ENCODE data around the gene NADK. TPM values are rescaled to one million over a fixed set of nuclear protein-coding genes. Genes with fewer than 3 reads are reported as not detected.

Gene NADK
- total RNA-seq, 1 experiment from 2014 or later = 93.4 TPM

GRCh38 chr1:1771096-1771495 is 7.2 kb downstream of the NADK start:
- ChIA-PET POLR2A (no interaction called here), CTCF (no interaction called here), RAD21 (ENCODE audit: low non-redundant PET in 1 of 2, low total read pairs in 2 of 2, uncharacterized antibody in 2 of 2, unreplicated experiment in 2 of 2) (no interaction called here)
- H3K4me1 ChIP-seq (ENCODE audit: control insufficient read depth in 1 of 2, insufficient read depth in 2 of 2, low read length in 2 of 2) = peaks cover 1 to 9% of the 10 kb centered on the region in 2 experiments; a peak in 3 of 4 replicates
- no peak for DNase-seq (ENCODE audit: low read depth, low spot score)
- no TSS peak for BruUV-seq (replicated peaks)
- H3K4me3 ChIP-seq (replicated peaks in 1 of 2; ENCODE audit: low read depth in 1 of 2, low read length in 2 of 2) = no peak overlapping the region
- no peaks in the 10 kb centered on the region for H3K9me2 ChIP-seq (ENCODE audit: insufficient read depth)
- H3K9me3 ChIP-seq (ENCODE audit: control insufficient read depth in 1 of 2, insufficient read depth in 1 of 2, low read depth in 1 of 2, low read length in 2 of 2) = peaks cover 0 to 5% of the 10 kb centered on the region in 2 experiments; a peak in 1 of 4 replicates
- H3K4me2 ChIP-seq (ENCODE audit: low read length) = no peak overlapping the region
- H3K27me3 ChIP-seq (ENCODE audit: insufficient read depth, low read length) = no peaks in the 10 kb centered on the region
- intact Hi-C loops (cut with micrococcal nuclease) = no loop called here
- no peak overlapping the region for H3K9ac ChIP-seq (ENCODE audit: low read length)
- H3K27ac ChIP-seq (ENCODE audit: low read depth, low read length) = no peak overlapping the region
- no peak for TF ChIP-seq ZBTB33 (IDR thresholded peaks at IDR 0.05; ENCODE audit: extremely low read depth, insufficient replicate concordance, low read length)
- TF ChIP-seq ATF3 (IDR thresholded peaks at IDR 0.05) = no peak
- no peak for TF ChIP-seq MAX (IDR thresholded peaks at IDR 0.05)
- no peak for TF ChIP-seq FOSL1 (IDR thresholded peaks at IDR 0.05; ENCODE audit: low read depth)
- no peak for TF ChIP-seq EGR1 (IDR thresholded peaks at IDR 0.05; ENCODE audit: low read depth)
- no peak for TF ChIP-seq POLR2AphosphoS5 (IDR thresholded peaks at IDR 0.05; ENCODE audit: low read depth, low read length)
- TF ChIP-seq SP1 (IDR thresholded peaks at IDR 0.05; ENCODE audit: low read depth) = no peak
- TF ChIP-seq CTCF (IDR thresholded peaks at IDR 0.05 in 2 of 3, conservative IDR thresholded peaks at IDR 0.05 in 1 of 3; ENCODE audit: borderline replicate concordance in 1 of 3, insufficient read depth in 1 of 3, low read depth in 2 of 3, low read length in 2 of 3) = no peak
- no peak for TF ChIP-seq YY1 (IDR thresholded peaks at IDR 0.05; ENCODE audit: extremely low read depth, insufficient replicate concordance, low read depth, low read length)
- TF ChIP-seq SRF (IDR thresholded peaks at IDR 0.05; ENCODE audit: low read depth) = no peak
- no peak for TF ChIP-seq EZH2phosphoT487 (IDR thresholded peaks at IDR 0.05; ENCODE audit: borderline replicate concordance)
- TF ChIP-seq ZFX (IDR thresholded peaks at IDR 0.05) = no peak
- no peak for TF ChIP-seq EZH2 (IDR thresholded peaks at IDR 0.05)
- TF ChIP-seq SIN3A (IDR thresholded peaks at IDR 0.05; ENCODE audit: low read depth) = no peak
- TF ChIP-seq CBX3 (IDR thresholded peaks at IDR 0.05; ENCODE audit: low read depth) = no peak
- TF ChIP-seq POLR2A (IDR thresholded peaks at IDR 0.05; ENCODE audit: borderline replicate concordance, extremely low read depth, insufficient read depth, insufficient read length) = no peak
- no peak for TF ChIP-seq ZNF274 (IDR thresholded peaks at IDR 0.05; ENCODE audit: low read depth, low read length)
- TF ChIP-seq, protein P1, sequence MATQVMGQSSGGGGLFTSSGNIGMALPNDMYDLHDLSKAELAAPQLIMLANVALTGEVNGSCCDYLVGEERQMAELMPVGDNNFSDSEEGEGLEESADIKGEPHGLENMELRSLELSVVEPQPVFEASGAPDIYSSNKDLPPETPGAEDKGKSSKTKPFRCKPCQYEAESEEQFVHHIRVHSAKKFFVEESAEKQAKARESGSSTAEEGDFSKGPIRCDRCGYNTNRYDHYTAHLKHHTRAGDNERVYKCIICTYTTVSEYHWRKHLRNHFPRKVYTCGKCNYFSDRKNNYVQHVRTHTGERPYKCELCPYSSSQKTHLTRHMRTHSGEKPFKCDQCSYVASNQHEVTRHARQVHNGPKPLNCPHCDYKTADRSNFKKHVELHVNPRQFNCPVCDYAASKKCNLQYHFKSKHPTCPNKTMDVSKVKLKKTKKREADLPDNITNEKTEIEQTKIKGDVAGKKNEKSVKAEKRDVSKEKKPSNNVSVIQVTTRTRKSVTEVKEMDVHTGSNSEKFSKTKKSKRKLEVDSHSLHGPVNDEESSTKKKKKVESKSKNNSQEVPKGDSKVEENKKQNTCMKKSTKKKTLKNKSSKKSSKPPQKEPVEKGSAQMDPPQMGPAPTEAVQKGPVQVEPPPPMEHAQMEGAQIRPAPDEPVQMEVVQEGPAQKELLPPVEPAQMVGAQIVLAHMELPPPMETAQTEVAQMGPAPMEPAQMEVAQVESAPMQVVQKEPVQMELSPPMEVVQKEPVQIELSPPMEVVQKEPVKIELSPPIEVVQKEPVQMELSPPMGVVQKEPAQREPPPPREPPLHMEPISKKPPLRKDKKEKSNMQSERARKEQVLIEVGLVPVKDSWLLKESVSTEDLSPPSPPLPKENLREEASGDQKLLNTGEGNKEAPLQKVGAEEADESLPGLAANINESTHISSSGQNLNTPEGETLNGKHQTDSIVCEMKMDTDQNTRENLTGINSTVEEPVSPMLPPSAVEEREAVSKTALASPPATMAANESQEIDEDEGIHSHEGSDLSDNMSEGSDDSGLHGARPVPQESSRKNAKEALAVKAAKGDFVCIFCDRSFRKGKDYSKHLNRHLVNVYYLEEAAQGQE (IDR thresholded peaks at IDR 0.05; ENCODE audit: low read depth) = no peak
- no peak overlapping the region for H2AFZ ChIP-seq (ENCODE audit: low read depth, low read length, poor library complexity, severe bottlenecking)
- no peaks in the 10 kb centered on the region; the same call in 1 of the 2 replicates for H4K20me1 ChIP-seq (ENCODE audit: insufficient read depth)
- ATAC-seq = no peak
- H3K36me3 ChIP-seq (ENCODE audit: control insufficient read depth in 1 of 2, insufficient read depth in 2 of 2, low read length in 2 of 2) = peaks cover 2 to 37% of the 10 kb centered on the region in 2 experiments; a peak in 2 of 4 replicates
- peaks cover 100% of the 10 kb centered on the region for H3K79me2 ChIP-seq (ENCODE audit: insufficient read depth, low read length)
